Adrenal gland (tissue), 5 donors: ENCODE results near the gene RCE1.

Experiments used
- CTCF ChIP-seq, 6 experiments: fragments of 450-650 bp in 4 of 6; fragments of 200-600 bp in 2 of 6; sonication (generic) in 1 of 6; IDR thresholded peaks; 1 replicate in 5 of 6; 2 replicates in 1 of 6; pipeline versions ENCODE4 v1.5.1 to v1.8.0; 2016 to 2021; ENCODE audit warnings: antibody characterized with exemption in 6 of 6, mild to moderate bottlenecking in 2 of 6, moderate library complexity in 1 of 6
- POLR2A ChIP-seq, 2 donors: fragments of 450-650 bp; IDR thresholded peaks; one replicate each; pipeline ENCODE4 v1.6.1; 2017; ENCODE audit warnings: antibody characterized with exemption in 2 of 2, mild to moderate bottlenecking in 2 of 2, moderate library complexity in 1 of 2
- donor health status: DM: no; HTN: no; CAD: no.

GRCh38 chr11:66891851-66892660 lies 48.8 kb downstream of the RCE1 start:
- TF ChIP-seq CTCF (IDR thresholded peaks at IDR 0.05) (peak in 3 of 6 experiments; percentile 5 to 38 (median 25)), POLR2A (IDR thresholded peaks at IDR 0.05) (peak in 1 of 2 donors; percentile 61)
